ENCODE results near the gene PSMB5.
A peak's percentile ranks its signal among the peaks of the same experiment; 100 is the strongest.

The PSMB5 gene

GRCh38 chr14:22987291-22987690 lies 47.4 kb downstream of the PSMB5 start:
- no peak for DNase-seq (ENCODE audit: low spot score)

GRCh38 chr14:22986508-22987054 lies 48.1 kb downstream of the PSMB5 start:
- DNase-seq (ENCODE audit: low spot score), result peak; percentile 80

GRCh38 chr14:22985894-22986507 lies 48.7 kb downstream of the PSMB5 start:
- no peak for DNase-seq (ENCODE audit: low spot score)

GRCh38 chr14:22984959-22985658 lies 49.6 kb downstream of the PSMB5 start:
- no peak for DNase-seq (ENCODE audit: low spot score)

- DNase-seq (ENCODE audit: low spot score), result peak; percentile 85
Measured at GRCh38 chr14:22982477-22983245, 52.0 kb downstream of the PSMB5 start, which contains the start of gene AJUBA. AJUBA (minus strand) TSS chr14:22982551; CDS start chr14:22982266, 285 bp downstream.

GRCh38 chr14:22981876-22982476 lies 52.7 kb downstream of the PSMB5 start:
- no peak for DNase-seq (ENCODE audit: low spot score)

- DNase-seq (ENCODE audit: low spot score), result peak; percentile 49
Measured at GRCh38 chr14:22981090-22981875, 53.4 kb downstream of the PSMB5 start.

GRCh38 chr14:22980672-22981089 lies 54.0 kb downstream of the PSMB5 start:
- DNase-seq (ENCODE audit: low spot score), result peak; percentile 86

- no peak for DNase-seq (ENCODE audit: low spot score)
Measured at GRCh38 chr14:22979748-22980392, 54.8 kb downstream of the PSMB5 start.

- DNase-seq (ENCODE audit: low spot score), result no peak
Measured at GRCh38 chr14:22978981-22979671, 55.6 kb downstream of the PSMB5 start.

GRCh38 chr14:22978487-22978837 lies 56.2 kb downstream of the PSMB5 start:
- DNase-seq (ENCODE audit: low spot score), result no peak

- peak; percentile 89 for DNase-seq (ENCODE audit: low spot score)
Measured at GRCh38 chr14:22977684-22978486, 56.8 kb downstream of the PSMB5 start.

- DNase-seq (ENCODE audit: low spot score), result no peak
Measured at GRCh38 chr14:22977434-22977683, 57.3 kb downstream of the PSMB5 start.

- no peak for DNase-seq (ENCODE audit: low spot score)
Measured at GRCh38 chr14:22976620-22977433, 57.9 kb downstream of the PSMB5 start.
